Skeletal muscle satellite cell (primary cell): ENCODE results near the gene FEM1A.
"Not testable (repeated sequence)": the region's sequence is repeated elsewhere in the genome, so short reads cannot be mapped to it uniquely, and the experiment has no call there.

Source experiments
- H3K27me3 ChIP-seq: 2 replicates; pipeline ENCODE4 v1.7.0; 2013; ENCODE audit warnings: low read length; ENCODE audit not compliant: control insufficient read depth, insufficient read depth
- H3K36me3 ChIP-seq: 2 replicates; pipeline ENCODE4 v1.7.0; 2013; ENCODE audit warnings: mild to moderate bottlenecking, control low read depth, low read length; ENCODE audit not compliant: insufficient read depth
- H3K4me1 ChIP-seq: 2 replicates; pipeline ENCODE4 v1.7.0; 2013; ENCODE audit warnings: low read length; ENCODE audit not compliant: control insufficient read depth, insufficient read depth
- H3K4me2 ChIP-seq: 2 replicates; pipeline ENCODE4 v1.7.0; 2013; ENCODE audit warnings: mild to moderate bottlenecking, low read length
- H3K4me3 ChIP-seq: 2 replicates; pipeline ENCODE4 v1.7.0; 2013; ENCODE audit warnings: low read length
- H3K9ac ChIP-seq: 2 replicates; pipeline ENCODE4 v1.7.0; 2013; ENCODE audit warnings: mild to moderate bottlenecking, low read depth, low read length, moderate library complexity
- H3K9me3 ChIP-seq: replicated peaks from 2 replicates; pipeline ENCODE4 v1.7.0; 2013; ENCODE audit warnings: mild to moderate bottlenecking, control low read depth, low read length

FEM1A gene

GRCh38 chr19:4776436-4777211 lies 14.9 kb upstream of the FEM1A start:
- Histone ChIP-seq H3K9ac (no peak overlapping the region), H3K4me1 (no peaks in the 10 kb centered on the region), H3K9me3 (peaks cover 3% of the 10 kb centered on the region), H3K4me3 (no peak overlapping the region), H3K36me3 (no peaks in the 10 kb centered on the region), H3K4me2 (no peak overlapping the region), H3K27me3 (peaks cover 36% of the 10 kb centered on the region)

GRCh38 chr19:4778124-4778523 lies 13.4 kb upstream of the FEM1A start:
- not testable (repeated sequence) for H3K9ac ChIP-seq, H3K36me3 ChIP-seq, H3K9me3 ChIP-seq, H3K4me2 ChIP-seq, H3K4me3 ChIP-seq, H3K4me1 ChIP-seq
- H3K27me3 ChIP-seq: peaks cover 24% of the 10 kb centered on the region

GRCh38 chr19:4780860-4781259 lies 10.7 kb upstream of the FEM1A start:
- Histone ChIP-seq H3K9me3 (peaks cover 1% of the 10 kb centered on the region), H3K4me3 (no peak overlapping the region), H3K36me3 (no peaks in the 10 kb centered on the region), H3K4me1 (no peaks in the 10 kb centered on the region), H3K27me3 (peaks cover 26% of the 10 kb centered on the region), H3K4me2 (no peak overlapping the region), H3K9ac (no peak overlapping the region)

GRCh38 chr19:4781801-4782200 lies 9.7 kb upstream of the FEM1A start:
- H3K4me3 ChIP-seq: no peak overlapping the region
- no peaks in the 10 kb centered on the region for H3K4me1 ChIP-seq
- no peaks in the 10 kb centered on the region for H3K36me3 ChIP-seq
- peaks cover 24% of the 10 kb centered on the region for H3K27me3 ChIP-seq
- H3K4me2 ChIP-seq: no peak overlapping the region
- no peaks in the 10 kb centered on the region for H3K9me3 ChIP-seq
- no peak overlapping the region for H3K9ac ChIP-seq

GRCh38 chr19:4786412-4787016 lies 5.0 kb upstream of the FEM1A start:
- H3K36me3 ChIP-seq, H3K4me1 ChIP-seq, H3K4me2 ChIP-seq, H3K9ac ChIP-seq, H3K9me3 ChIP-seq, H3K4me3 ChIP-seq: not testable (repeated sequence)
- peaks cover 18% of the 10 kb centered on the region for H3K27me3 ChIP-seq

- peak overlapping the region; percentile 97 for H3K4me2 ChIP-seq
- H3K36me3 ChIP-seq: peaks cover 38% of the 10 kb centered on the region
- not testable (repeated sequence) for H3K27me3 ChIP-seq, H3K9me3 ChIP-seq
- H3K4me3 ChIP-seq: peak overlapping the region; percentile 91
- H3K9ac ChIP-seq: peak overlapping the region; percentile 93
- H3K4me1 ChIP-seq: peaks cover 26% of the 10 kb centered on the region
Observed at GRCh38 chr19:4792019-4792865, 708 bp downstream of the FEM1A start.

GRCh38 chr19:4792866-4793195 lies 1.3 kb downstream of the FEM1A start:
- not testable (repeated sequence) for H3K27me3 ChIP-seq, H3K9me3 ChIP-seq
- Histone ChIP-seq H3K9ac (peak overlapping the region; percentile 93), H3K36me3 (peaks cover 38% of the 10 kb centered on the region), H3K4me2 (peak overlapping the region; percentile 97), H3K4me3 (peak overlapping the region; percentile 91), H3K4me1 (peaks cover 26% of the 10 kb centered on the region)

GRCh38 chr19:4793278-4793677 lies 1.7 kb downstream of the FEM1A start:
- Histone ChIP-seq H3K4me1 (peaks cover 26% of the 10 kb centered on the region), H3K36me3 (peaks cover 38% of the 10 kb centered on the region), H3K4me2 (peak overlapping the region; percentile 97), H3K4me3 (peak overlapping the region; percentile 91)
- not testable (repeated sequence) for H3K9ac ChIP-seq, H3K27me3 ChIP-seq, H3K9me3 ChIP-seq

GRCh38 chr19:4794971-4795370 lies 3.4 kb downstream of the FEM1A start:
- peaks cover 41% of the 10 kb centered on the region for H3K36me3 ChIP-seq
- no peak overlapping the region for H3K4me3 ChIP-seq

GRCh38 chr19:4795400-4795799 lies 3.9 kb downstream of the FEM1A start:
- H3K4me2 ChIP-seq: peak overlapping the region; percentile 42
- no peaks in the 10 kb centered on the region for H3K27me3 ChIP-seq
- no peak overlapping the region for H3K4me3 ChIP-seq
- H3K9me3 ChIP-seq: no peaks in the 10 kb centered on the region
- H3K4me1 ChIP-seq: peaks cover 26% of the 10 kb centered on the region
- peaks cover 41% of the 10 kb centered on the region for H3K36me3 ChIP-seq
- no peak overlapping the region for H3K9ac ChIP-seq

More at GRCh38 chr19:4794971-4795370, 3.4 kb downstream of the FEM1A start:
- Histone ChIP-seq H3K9ac (no peak overlapping the region), H3K27me3 (no peaks in the 10 kb centered on the region), H3K9me3 (no peaks in the 10 kb centered on the region), H3K4me2 (peak overlapping the region; percentile 42), H3K4me1 (peaks cover 26% of the 10 kb centered on the region)

GRCh38 chr19:4800591-4801081 lies 9.1 kb downstream of the FEM1A start:
- H3K36me3 ChIP-seq: peaks cover 14% of the 10 kb centered on the region
- H3K9me3 ChIP-seq: no peaks in the 10 kb centered on the region
- H3K4me3 ChIP-seq: no peak overlapping the region
- no peak overlapping the region for H3K4me2 ChIP-seq
- no peaks in the 10 kb centered on the region for H3K27me3 ChIP-seq
- no peaks in the 10 kb centered on the region for H3K4me1 ChIP-seq
- no peak overlapping the region for H3K9ac ChIP-seq
